Measurements from ENCODE around the gene GLRA1.
"Not testable (repeated sequence)": the region's sequence is repeated elsewhere in the genome, so short reads cannot be mapped to it uniquely, and the experiment has no call there.

GLRA1 gene

DNA sequence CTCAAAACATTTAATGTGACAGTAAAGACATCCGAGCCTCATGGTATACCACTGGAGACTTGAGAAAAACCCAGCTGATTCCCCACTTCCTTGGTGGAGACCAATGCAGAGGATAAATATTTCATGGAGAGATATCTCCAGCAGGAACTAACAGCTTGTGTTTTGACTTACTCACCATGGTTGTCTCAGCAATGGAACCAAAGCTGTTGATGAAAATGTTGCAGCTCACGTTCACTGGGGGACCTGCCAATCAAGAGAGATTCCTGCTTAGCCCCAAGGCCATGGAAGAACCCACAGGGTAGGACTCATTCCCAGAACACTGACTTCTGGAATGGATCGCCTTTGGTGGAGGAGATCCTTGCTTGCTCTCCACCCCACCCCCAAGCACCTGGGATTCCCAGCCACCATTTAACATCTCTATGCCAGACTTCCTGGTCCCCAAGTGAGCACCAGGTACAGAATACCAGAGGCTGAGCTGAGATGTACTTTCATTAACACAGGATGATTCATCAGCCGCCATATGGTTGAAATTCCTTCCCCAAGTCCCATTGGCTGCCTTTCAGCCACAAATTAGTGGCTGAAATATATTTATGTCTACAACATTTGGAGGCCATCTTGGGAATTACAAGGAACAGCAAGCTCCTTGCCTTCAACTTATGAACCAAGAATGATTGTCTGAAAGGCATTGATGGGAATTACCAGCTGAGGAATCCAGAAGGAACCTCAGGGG is 37.9 kb downstream of the GLRA1 start:
- intact Hi-C loops (cut with DNase I), result no loop called here
- DNase-seq, result no peak

DNA sequence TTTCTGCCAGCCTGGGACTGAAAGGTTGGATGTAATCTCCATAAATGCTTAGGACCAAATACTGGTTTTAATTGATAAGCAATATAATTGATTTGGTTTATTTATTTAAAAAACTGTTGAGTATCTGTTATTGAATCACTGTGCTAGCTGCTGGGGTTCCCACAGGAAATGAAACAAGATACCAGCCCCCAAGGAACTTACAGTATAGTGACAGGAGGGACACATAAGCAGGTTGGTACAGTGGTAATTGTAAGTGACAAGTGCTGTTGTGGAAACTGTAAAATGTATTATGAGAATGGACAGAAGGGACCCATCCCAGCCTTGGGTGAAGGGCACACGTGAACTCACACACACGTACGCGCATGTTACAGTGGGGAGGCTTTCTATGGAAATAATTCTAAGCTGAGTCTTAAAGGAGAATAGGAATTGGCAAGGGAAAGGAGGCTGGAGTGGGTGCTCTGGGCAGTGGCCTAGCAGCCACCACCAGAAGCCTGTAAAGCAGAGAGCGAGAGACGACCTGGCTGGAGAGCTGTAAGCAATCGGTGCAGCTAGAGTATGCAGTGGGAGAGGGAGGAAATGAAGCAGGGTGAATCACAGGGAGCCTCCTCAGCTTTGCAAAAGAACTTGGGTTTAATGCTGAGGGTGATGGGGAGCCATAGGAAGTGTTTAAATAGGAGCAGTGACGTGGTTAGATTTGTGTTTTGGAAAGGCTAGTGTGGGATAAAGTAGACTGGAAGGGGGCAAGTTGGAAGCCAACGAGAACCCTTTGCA is 39.3 kb downstream of the GLRA1 start:
- DNase-seq, result no peak
- intact Hi-C loops (cut with DNase I), result no loop called here

DNA sequence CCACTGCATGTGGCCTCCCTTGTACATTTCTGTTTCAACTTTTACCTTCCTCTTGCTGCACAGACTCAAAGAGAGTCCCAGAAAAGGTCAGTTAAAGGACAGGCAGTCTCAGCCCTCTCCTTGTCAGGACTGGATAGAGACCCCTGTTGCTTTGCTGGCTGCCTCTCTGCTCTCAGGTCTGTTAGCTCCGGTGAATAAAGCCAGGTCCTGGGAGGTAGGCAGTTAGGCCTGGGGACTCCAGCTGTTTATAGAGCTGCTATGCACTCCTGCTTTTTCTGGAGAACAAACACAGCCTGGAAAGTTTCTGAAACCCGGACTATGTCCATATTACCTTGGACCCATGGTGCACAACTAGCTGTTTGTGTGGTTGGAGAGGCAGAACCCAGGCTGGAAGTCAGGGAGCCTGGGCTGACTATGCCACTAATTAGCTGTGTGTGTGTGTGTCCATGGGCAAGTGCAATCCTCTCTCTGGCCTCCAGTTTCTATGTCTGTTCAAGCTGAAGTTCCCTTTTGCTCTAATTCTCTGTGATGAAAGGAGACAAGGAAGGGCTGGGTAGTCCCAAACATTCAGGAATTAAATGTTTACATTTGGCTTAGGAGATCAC is 42.9 kb downstream of the GLRA1 start:
- DNase-seq, result no peak
- intact Hi-C loops (cut with DNase I), result no loop called here

DNA sequence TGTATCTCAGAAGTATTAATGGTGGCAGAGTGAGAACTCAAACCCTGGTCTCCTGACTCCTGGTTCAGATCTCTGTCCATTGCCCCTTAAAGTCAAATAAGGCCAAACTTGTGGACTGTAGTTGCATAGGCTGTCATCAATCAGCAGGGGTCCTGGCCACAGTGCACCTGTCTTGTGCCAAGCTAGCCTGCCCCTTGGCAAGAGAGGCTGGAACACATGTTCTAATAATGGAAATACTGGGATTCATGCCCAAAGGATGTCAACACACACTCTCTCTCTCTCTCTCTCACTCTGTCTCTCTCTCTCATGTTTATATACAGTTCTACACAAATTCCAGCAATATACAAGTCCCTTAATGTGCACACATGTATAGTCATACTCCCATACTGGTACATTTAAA is 44.3 kb downstream of the GLRA1 start:
- DNase-seq, result peak in 1 of 10 donors; percentile 17
- intact Hi-C loops (cut with DNase I), result no loop called here

DNA sequence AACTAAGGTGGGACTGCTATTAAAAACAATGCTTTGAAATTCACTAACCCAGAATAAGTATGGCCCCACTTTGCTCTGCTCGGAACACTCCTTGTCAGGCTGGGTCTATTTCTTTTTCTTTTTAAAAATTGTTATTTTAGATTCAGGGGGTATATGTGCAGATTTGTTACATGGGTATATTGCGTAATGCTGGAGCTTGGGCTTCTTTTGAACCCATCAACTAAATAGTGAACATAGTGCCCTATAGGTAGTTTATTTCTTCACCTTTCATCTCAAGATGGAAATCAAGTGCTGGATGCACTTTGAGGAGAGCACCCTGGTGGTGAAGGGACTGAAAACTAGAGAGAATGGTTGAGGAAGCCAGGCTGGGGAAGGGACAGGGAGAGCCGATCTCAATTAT is 51.0 kb downstream of the GLRA1 start:
- no peak for DNase-seq
- intact Hi-C loops (cut with DNase I), result no loop called here

DNA sequence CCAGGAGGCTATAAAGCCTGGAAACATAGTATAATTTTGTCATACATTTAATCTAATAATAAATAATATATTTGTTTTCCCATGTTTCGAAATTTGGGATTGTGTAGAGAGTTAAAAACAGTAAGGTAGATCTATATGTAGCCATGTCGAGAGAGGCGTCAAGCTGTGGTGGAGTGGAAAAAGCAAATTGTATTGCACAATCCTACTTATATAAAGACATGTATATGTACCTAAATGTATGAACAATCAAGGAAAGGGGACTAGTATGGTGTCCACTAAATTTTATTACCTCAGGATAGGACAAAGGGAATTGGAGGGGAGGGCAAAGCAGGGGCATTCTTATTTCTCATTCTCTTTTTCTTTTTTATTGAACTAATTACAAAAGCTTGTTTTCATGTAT is 52.0 kb downstream of the GLRA1 start:
- intact Hi-C loops (cut with DNase I), result no loop called here
- no peak for DNase-seq

DNA sequence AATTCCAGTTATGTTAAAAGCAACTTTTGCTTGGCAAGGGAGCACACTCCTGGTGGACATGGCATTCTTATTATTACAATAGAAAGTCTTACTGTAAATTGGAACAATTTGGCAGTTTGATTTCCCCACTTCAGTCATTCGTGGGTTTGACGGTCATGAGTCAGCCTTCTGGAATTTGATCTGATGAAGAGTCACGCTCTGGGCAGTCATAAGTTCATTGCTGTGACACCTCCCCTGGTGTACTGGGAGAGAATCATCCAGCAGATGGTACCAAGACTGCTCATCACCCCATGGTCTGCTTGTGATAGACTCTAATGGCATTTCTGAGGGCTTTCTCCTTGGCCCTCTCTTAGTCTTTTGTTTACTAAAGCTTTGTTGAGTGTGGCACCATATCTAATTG is 53.8 kb downstream of the GLRA1 start:
- intact Hi-C loops (cut with DNase I), result no loop called here
- no peak for DNase-seq

DNA sequence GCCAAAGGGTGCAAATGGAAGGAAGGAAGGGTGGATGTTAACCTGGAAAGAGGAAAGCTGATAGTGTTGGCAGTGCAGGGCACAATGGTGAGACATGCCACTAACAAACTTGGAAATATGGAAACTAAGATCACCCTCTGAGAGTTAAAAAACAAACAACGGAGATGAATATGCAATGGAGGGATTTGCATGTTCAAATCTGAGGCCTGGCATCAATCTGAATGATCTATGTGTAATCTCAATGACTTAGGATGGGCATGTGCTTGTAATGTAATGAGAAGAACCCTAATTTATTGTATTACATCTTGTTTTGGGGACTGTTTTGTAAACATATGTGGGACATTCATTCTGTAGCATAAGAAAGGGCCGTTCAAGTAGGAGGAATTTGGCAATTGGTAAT is 54.4 kb downstream of the GLRA1 start:
- no peak for DNase-seq
- intact Hi-C loops (cut with DNase I), result no loop called here

DNA sequence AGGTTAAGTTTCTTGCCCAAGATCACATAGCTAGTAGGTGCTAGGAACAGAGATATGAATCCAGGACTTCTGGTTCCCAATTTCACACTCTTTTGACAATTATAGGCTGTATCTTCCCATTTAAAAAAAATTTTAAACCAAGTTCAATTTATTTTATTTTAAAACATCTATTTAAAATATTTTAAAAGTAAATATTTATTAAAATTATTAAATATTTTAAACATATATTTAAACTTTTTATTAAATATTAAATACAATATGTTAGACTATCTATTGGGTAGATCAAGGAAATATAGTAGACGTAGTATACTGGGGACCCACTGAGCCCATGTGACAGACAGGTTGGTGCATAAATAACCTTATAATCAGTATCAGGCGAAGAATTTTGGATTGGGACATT is 54.8 kb downstream of the GLRA1 start:
- intact Hi-C loops (cut with DNase I), result no loop called here
- DNase-seq, result no peak

DNA sequence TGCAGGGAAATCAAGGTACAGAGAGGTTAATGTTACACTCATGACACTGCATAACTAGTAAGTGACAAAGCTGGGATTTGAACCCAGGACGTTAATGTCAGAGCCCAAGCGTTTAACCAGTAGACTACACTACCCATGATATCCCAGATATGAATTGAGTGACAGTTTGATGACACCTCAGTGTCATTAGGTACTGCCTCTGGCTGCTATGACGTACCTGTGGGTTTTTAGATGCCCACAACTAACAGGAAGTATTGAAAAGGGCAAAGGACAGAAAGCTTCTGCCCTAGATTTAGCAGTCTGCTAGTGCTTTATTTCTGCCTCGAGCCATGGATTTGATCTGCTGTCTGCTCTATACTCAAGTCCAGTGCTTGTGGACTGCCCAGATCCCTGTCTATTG is 56.2 kb downstream of the GLRA1 start:
- DNase-seq, result no peak
- intact Hi-C loops (cut with DNase I), result no loop called here

DNA sequence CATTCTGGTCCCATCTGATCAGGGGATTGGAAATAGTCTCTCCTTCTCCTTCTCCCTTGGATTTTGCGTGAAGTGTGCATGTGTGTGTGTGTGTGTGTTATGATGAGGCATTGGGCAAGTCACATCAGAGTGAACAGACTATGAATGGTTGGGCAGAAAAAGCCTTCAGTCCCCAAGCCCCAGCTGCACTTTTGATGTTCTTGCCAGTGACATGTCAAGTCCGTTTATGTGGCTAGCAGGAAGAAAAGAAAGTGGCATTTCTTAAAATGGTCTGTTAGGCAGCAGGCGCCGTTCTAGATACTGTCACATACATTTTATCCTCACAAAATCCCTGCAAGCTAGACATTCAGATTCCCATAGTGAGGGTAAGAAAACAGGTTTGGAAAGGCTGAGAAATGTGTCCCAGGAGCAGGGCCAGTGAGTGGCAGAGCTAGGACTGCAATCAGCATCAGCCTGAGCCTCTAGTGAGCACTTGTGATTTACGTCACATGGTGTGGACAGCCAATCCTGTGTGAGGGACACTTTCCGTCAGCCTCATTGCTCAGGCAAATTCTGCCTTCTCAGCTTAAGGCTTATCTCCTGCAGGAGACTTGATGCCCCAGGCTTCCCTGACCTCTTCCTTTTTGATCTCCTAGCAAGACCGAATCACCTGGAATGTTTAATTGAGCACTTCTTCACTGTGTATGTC is 60.4 kb downstream of the GLRA1 start:
- intact Hi-C loops (cut with DNase I), result no loop called here
- no peak for DNase-seq

DNA sequence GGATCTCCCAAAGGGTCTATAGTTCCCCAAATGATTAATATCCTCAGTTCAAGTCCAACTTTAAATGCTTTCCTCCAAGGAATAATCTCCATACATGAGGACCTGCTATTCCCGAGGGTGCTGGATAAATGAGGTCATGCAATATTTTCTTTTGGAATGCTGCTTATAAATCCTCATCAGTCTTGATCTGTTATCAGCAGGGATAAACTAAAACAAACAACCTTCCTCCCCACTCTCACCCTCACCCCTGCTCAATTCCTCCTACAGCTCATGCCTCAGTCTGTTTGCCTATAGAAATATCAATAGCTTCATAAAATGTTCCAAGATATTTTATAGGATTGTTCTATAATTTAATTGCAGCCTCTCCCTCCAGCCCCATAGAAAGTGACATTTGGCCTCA is 61.1 kb downstream of the GLRA1 start:
- DNase-seq, result no peak
- intact Hi-C loops (cut with DNase I), result no loop called here

DNA sequence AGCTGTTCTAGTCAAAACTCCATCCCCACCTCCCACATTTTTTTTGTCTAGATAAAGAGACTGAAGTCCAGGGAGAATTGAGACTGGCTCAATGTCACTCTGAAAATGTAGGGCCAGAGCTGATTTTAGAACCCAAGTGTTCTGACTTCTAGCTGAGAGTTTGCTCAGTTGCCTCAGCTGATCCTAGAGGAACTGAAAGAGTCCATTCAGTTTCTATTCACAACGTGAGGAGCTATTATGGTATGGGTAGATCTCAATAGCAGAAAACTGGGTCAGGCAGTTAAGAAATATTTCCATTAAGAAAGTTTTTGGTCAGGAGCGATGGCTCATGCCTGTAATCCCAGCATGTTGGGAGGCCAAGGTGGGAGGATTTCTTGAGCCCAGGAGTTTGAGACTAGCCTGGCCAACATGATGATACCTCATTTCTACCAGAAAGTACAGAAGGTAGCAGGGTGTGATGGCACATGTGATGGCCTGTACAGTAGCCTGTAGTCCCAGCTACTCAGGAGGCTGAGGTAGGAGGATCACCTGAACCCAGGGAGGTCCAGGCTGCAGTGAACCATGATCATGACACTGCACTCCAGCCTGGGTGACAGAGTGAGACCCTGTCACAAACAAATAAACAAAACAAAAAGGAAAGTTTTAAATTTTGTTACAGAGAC is 61.7 kb downstream of the GLRA1 start:
- intact Hi-C loops (cut with DNase I), result no loop called here
- no peak for DNase-seq

DNA sequence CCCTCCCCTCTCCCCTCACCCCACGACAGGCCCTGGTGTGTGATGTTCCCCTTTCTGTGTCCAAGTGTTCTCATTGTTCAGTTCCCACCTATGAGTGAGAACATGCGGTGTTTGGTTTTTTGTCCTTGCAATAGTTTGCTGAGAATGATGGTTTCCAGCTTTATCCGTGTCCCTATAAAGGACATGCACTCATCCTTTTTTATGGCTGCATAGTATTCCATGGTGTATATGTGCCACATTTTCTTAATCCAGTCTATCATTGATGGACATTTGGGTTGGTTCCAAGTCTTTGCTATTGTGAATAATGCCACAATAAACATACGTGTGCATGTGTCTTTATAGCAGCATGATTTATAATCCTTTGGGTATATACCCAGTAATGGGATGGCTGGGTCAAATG is 63.8 kb downstream of the GLRA1 start:
- DNase-seq; intact Hi-C loops (cut with DNase I): not testable (repeated sequence)

DNA sequence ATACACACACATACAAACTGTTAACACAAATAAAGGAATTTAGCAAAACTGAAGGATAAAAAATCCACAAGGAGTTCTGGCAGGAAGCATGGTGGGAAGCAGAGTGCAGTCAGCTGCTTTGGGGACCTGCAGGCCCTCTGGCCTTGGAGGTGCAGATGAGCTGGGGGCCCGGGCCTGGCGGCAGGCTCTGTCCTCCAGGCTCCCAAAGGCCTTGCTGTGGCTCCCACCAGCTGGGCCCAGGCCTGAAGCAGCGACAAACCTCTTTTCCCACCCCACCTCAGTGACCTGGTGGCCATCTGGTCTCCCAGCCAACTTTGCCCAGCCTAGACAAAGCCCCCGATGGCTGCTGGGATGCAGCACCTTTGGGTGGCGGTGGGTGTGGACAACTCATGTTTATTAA is 67.8 kb downstream of the GLRA1 start:
- intact Hi-C loops (cut with DNase I), result no loop called here
- no peak for DNase-seq

DNA sequence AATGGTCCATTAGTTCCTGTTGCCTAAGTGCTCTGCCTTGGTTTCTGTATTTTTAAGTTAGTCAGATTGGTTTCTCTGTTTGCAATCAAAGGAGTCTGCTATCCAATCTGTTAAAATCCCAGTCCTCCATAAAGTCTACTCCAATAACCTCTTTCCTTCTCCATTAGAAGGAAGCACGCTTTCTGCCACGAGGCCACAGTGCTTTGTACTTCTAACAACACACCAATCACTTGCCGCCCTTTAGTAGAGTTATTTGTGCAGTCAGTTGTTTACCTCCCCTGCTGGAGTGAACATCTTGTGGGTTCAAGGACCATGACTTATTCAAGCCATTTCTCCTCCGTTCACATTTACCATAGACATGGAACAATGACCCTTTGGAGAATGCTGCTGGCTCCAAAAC is 69.0 kb downstream of the GLRA1 start:
- intact Hi-C loops (cut with DNase I), result no loop called here
- no peak for DNase-seq

DNA sequence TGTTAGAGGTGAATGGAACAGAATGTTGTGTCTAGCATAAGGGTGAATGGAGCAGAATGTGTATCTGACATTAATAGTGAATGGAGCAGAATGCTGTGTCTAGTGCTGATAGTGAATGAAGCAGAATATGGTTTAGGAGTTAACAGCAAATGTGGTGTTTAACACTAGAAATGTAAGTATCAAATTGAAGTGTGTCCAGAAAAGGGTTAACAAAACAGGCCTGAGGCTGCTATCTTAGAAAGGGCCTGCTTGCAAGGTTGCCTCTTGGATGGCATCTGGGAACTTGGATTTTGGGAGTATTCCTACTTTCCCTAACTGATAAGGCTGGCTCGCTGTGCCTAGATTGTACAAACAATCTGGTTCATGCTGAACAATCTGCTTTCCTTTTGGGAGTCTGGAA is 76.8 kb downstream of the GLRA1 start:
- no peak for DNase-seq

DNA sequence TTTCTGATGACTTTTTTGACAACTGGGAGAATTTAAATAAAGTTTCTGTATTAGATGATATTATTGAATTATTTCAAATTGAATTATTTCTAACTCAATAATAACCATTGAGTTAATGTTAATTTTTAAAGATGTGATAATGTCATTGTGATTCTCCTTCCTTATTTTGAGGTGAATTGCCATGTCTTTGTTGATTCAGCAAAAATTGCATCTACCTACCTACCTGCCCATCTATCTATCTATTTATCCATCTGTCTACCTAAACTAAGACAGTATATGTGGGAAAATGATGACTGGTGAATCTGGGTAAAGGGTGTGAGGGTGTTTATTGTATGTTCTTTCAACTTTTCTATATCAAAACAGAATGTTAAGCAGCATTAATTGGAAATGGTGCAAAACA is 77.9 kb downstream of the GLRA1 start:
- no peak for DNase-seq
- intact Hi-C loops (cut with DNase I), result no loop called here

More for the DNA sequence above, 76.8 kb downstream of the GLRA1 start:
- intact Hi-C loops (cut with DNase I), result no loop called here

DNA sequence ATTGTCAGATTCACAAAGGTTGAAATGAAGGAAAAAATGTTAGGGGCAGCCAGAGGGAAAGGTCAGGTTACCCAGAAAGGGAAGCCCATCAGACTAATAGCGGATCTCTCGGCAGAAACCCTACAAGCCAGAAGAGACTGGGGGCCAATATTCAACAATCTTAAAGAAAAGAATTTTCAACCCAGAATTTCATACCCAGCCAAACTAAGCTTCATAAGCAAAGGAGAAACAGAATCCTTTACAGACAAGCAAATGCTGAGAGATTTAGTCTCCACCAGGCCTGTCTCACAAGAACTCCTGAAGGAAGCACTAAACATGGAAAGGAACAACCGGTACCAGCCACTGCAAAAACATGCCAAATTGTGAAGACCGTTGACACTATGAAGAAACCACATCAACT is 91.8 kb downstream of the GLRA1 start:
- DNase-seq; intact Hi-C loops (cut with DNase I): not testable (repeated sequence)

DNA sequence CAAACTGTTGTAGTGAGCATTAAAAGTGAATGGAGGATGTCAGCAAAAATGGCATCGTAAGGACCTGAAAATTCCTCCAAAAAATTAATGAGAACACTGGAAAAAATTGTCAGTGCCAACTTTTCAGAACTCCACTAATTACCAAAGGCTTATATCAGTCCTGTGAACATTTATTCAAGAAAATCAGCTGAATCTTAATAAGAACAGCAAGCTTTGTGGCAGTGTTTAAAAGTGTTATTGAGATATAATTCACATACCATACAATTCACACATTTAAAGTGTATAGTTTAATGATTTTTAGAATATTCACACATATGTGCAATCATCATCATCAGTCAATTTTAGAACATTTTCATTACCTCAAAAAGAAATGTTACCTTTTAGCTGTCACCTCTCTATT is 95.3 kb downstream of the GLRA1 start:
- DNase-seq, result no peak
- intact Hi-C loops (cut with DNase I), result no loop called here

DNA sequence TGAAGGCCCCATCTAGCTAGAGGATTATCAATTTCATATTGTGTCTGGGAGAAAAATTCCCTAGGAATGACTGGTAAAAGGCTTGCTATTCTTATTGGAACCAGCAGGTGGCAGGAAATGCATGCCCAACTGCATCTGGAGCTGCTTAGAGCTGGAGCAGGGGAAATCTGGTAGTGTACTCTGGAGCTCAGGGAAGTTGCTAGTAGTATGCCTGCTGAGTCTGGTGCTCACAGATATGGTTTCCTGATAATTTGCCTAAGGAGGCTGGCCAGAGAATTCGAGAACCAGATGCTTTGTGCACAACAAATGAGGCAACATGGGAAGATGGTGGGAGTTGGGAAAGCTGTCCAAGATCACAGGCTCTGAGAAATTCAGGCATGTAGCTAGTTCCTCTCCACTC is 99.2 kb downstream of the GLRA1 start:
- peak in 9 of 10 donors; percentile 21 to 90 (median 64) for DNase-seq
- intact Hi-C loops (cut with DNase I), result loop anchor here (1.0 to 2.0 kb wide), 4 partner anchors 318 to 689 kb away; no protein-coding TSS in a partner anchor
